Neural progenitor cell (in vitro differentiated cells): ENCODE results near the gene SNX11. TPM values are rescaled to one million over a fixed set of nuclear protein-coding genes. Genes with fewer than 3 reads are reported as not detected.

Experiments
- DNase-seq: peaks from one replicate; pipeline ENCODE4 v3.0.0-alpha.2; 2016; ENCODE audit warnings: low spot score
- H2AFZ ChIP-seq: fragments of 200-600 bp; sonication (generic); replicated peaks from 2 replicates; pipeline ENCODE4 v1.6.1; 2016; ENCODE audit warnings: antibody characterized with exemption
- H3F3A ChIP-seq: fragments of 200-600 bp; sonication (generic); 2 replicates; pipeline ENCODE4 v1.6.1; 2016; ENCODE audit warnings: antibody characterized with exemption, low read depth
- H3K27ac ChIP-seq: fragments of 200-600 bp; sonication (generic); 2 replicates; pipeline ENCODE4 v1.5.1; 2016; ENCODE audit warnings: mild to moderate bottlenecking
- H3K27me3 ChIP-seq: fragments of 200-600 bp; sonication (generic); 2 replicates; pipeline ENCODE4 v1.6.1; 2016; ENCODE audit warnings: mild to moderate bottlenecking, moderate library complexity
- H3K36me3 ChIP-seq: fragments of 200-600 bp; sonication (generic); 2 replicates; pipeline ENCODE4 v1.5.1; 2016
- H3K4me1 ChIP-seq: fragments of 200-600 bp; sonication (generic); 2 replicates; pipeline ENCODE4 v1.6.1; 2016; ENCODE audit warnings: mixed run types
- H3K4me2 ChIP-seq: fragments of 200-600 bp; sonication (generic); 2 replicates; pipeline ENCODE4 v1.6.1; 2016
- H3K4me3 ChIP-seq: fragments of 200-600 bp; sonication (generic); 2 replicates; pipeline ENCODE4 v1.5.1; 2016
- H3K79me2 ChIP-seq: fragments of 200-600 bp; sonication (generic); 2 replicates; pipeline ENCODE4 v1.6.1; 2016; ENCODE audit warnings: low read depth
- H3K9ac ChIP-seq: fragments of 200-600 bp; sonication (generic); 2 replicates; pipeline ENCODE4 v1.6.1; 2016
- H3K9me3 ChIP-seq: fragments of 200-600 bp; sonication (generic); 2 replicates; pipeline ENCODE4 v1.5.1; 2016; ENCODE audit warnings: low read depth
- H4K20me1 ChIP-seq: fragments of 200-600 bp; sonication (generic); 2 replicates; pipeline ENCODE4 v1.6.1; 2016; ENCODE audit warnings: low read depth
- H3K27ac Mint-ChIP-seq: 3 replicates; pipeline ENCODE4 v1.8.0; 2021; ENCODE audit warnings: mixed read lengths
- H3K27me3 Mint-ChIP-seq: 2 replicates; pipeline ENCODE4 v1.8.0; 2022; ENCODE audit warnings: low read depth, mild to moderate bottlenecking, inconsistent platforms, moderate library complexity, mixed read lengths; ENCODE audit not compliant: insufficient read depth
- H3K36me3 Mint-ChIP-seq: 3 replicates; pipeline ENCODE4 v1.8.0; 2021; ENCODE audit warnings: mixed read lengths
- H3K4me1 Mint-ChIP-seq: 3 replicates; pipeline ENCODE4 v1.8.0; 2021; ENCODE audit warnings: mixed read lengths
- H3K4me3 Mint-ChIP-seq: 3 replicates; pipeline ENCODE4 v1.8.0; 2021; ENCODE audit warnings: mild to moderate bottlenecking, moderate library complexity, mixed read lengths
- H3K9me3 Mint-ChIP-seq: 3 replicates; pipeline ENCODE4 v1.8.0; 2020; ENCODE audit warnings: mixed read lengths
- CTCF ChIP-seq: fragments of 200-600 bp; sonication (generic); IDR thresholded peaks from 2 replicates; pipeline ENCODE4 v1.5.1; 2017; ENCODE audit warnings: antibody characterized with exemption, mild to moderate bottlenecking
- EZH2 ChIP-seq: fragments of 200-600 bp; sonication (generic); IDR thresholded peaks from 2 replicates; pipeline ENCODE4 v1.6.1; 2017; ENCODE audit warnings: antibody characterized with exemption, mild to moderate bottlenecking, moderate library complexity
- EZH2phosphoT487 ChIP-seq: fragments of 200-600 bp; sonication (generic); IDR thresholded peaks from 2 replicates; pipeline ENCODE4 v1.6.1; 2017; ENCODE audit warnings: antibody characterized with exemption
- total RNA-seq: library from RNA; depleted of rRNA; stranded (reverse); fragments of >200 nt; gene quantifications from 2 replicates; pipeline ENCODE4 v1.2.3, GENCODE V29; 2015; ENCODE audit warnings: low replicate concordance

Gene SNX11
- total RNA-seq, 1 donor from 2014 or later = 23.4 TPM

GRCh38 chr17:48143629-48144028 is 36.1 kb downstream of the SNX11 start:
- Mint-ChIP-seq H3K9me3 (no peaks in the 10 kb centered on the region), H3K27me3 (peaks cover 17% of the 10 kb centered on the region), H3K36me3 (no peaks in the 10 kb centered on the region), H3K4me3 (no peak overlapping the region), H3K27ac (no peak overlapping the region), H3K4me1 (peaks cover 34% of the 10 kb centered on the region)
- H3K4me2 ChIP-seq = no peak overlapping the region
- no peaks in the 10 kb centered on the region for H3K36me3 ChIP-seq
- TF ChIP-seq EZH2 (no peak), EZH2phosphoT487 (no peak), CTCF (no peak)
- DNase-seq = no peak
- H2AFZ ChIP-seq = no peak overlapping the region
- no peak overlapping the region for H3K27ac ChIP-seq
- H3F3A ChIP-seq = peaks cover 6% of the 10 kb centered on the region
- H3K27me3 ChIP-seq = peaks cover 39% of the 10 kb centered on the region
- no peaks in the 10 kb centered on the region for H4K20me1 ChIP-seq
- no peak overlapping the region for H3K4me3 ChIP-seq
- H3K4me1 ChIP-seq = peaks cover 5% of the 10 kb centered on the region
- H3K9ac ChIP-seq = no peak overlapping the region
- no peaks in the 10 kb centered on the region for H3K79me2 ChIP-seq
- no peaks in the 10 kb centered on the region for H3K9me3 ChIP-seq

GRCh38 chr17:48144231-48144630 is 36.7 kb downstream of the SNX11 start:
- no peaks in the 10 kb centered on the region for H3K9me3 Mint-ChIP-seq
- H3F3A ChIP-seq = peaks cover 8% of the 10 kb centered on the region
- H3K4me1 ChIP-seq = peaks cover 7% of the 10 kb centered on the region
- H3K27me3 Mint-ChIP-seq = peaks cover 17% of the 10 kb centered on the region
- no peak overlapping the region for H3K9ac ChIP-seq
- H4K20me1 ChIP-seq = no peaks in the 10 kb centered on the region
- no peaks in the 10 kb centered on the region for H3K79me2 ChIP-seq
- no peaks in the 10 kb centered on the region for H3K36me3 Mint-ChIP-seq
- H3K4me3 Mint-ChIP-seq = no peak overlapping the region
- H3K9me3 ChIP-seq = no peaks in the 10 kb centered on the region
- no peaks in the 10 kb centered on the region for H3K36me3 ChIP-seq
- H3K27ac ChIP-seq = no peak overlapping the region
- DNase-seq = no peak
- TF ChIP-seq CTCF (no peak), EZH2phosphoT487 (no peak), EZH2 (no peak)
- no peak overlapping the region for H2AFZ ChIP-seq
- H3K27ac Mint-ChIP-seq = no peak overlapping the region
- H3K4me2 ChIP-seq = no peak overlapping the region
- H3K4me1 Mint-ChIP-seq = peaks cover 39% of the 10 kb centered on the region
- peaks cover 45% of the 10 kb centered on the region for H3K27me3 ChIP-seq
- no peak overlapping the region for H3K4me3 ChIP-seq

GRCh38 chr17:48144976-48145798 is 37.6 kb downstream of the SNX11 start:
- H3K27me3 ChIP-seq = peaks cover 54% of the 10 kb centered on the region
- H3K36me3 Mint-ChIP-seq = no peaks in the 10 kb centered on the region
- no peak overlapping the region for H3K27ac Mint-ChIP-seq

More at GRCh38 chr17:48144976-48145798, 37.6 kb downstream of the SNX11 start:
- H3K79me2 ChIP-seq = no peaks in the 10 kb centered on the region
- H3K9me3 ChIP-seq = no peaks in the 10 kb centered on the region
- H3K4me1 Mint-ChIP-seq = peaks cover 49% of the 10 kb centered on the region
- H3K36me3 ChIP-seq = no peaks in the 10 kb centered on the region
- DNase-seq = no peak
- H3K4me3 Mint-ChIP-seq = no peak overlapping the region
- no peaks in the 10 kb centered on the region for H4K20me1 ChIP-seq
- no peak overlapping the region for H3K4me3 ChIP-seq
- H3K9me3 Mint-ChIP-seq = no peaks in the 10 kb centered on the region
- H3K4me2 ChIP-seq = no peak overlapping the region
- H3K4me1 ChIP-seq = peaks cover 14% of the 10 kb centered on the region
- H3F3A ChIP-seq = peaks cover 10% of the 10 kb centered on the region
- peaks cover 17% of the 10 kb centered on the region for H3K27me3 Mint-ChIP-seq
- no peak overlapping the region for H2AFZ ChIP-seq
- no peak overlapping the region for H3K9ac ChIP-seq
- no peak for TF ChIP-seq EZH2phosphoT487
- TF ChIP-seq CTCF = no peak
- TF ChIP-seq EZH2 = no peak
- no peak overlapping the region for H3K27ac ChIP-seq
